Medulla oblongata (tissue), 1 donor: Measurements from ENCODE around the gene UNC13B.
"Not testable (repeated sequence)": the region's sequence is repeated elsewhere in the genome, so short reads cannot be mapped to it uniquely, and the experiment has no call there.

Experiments
- DNase-seq: peaks from one replicate; pipeline ENCODE4 v3.0.0-alpha.2; 2015; ENCODE audit errors: extremely low spot score

The UNC13B gene

DNA sequence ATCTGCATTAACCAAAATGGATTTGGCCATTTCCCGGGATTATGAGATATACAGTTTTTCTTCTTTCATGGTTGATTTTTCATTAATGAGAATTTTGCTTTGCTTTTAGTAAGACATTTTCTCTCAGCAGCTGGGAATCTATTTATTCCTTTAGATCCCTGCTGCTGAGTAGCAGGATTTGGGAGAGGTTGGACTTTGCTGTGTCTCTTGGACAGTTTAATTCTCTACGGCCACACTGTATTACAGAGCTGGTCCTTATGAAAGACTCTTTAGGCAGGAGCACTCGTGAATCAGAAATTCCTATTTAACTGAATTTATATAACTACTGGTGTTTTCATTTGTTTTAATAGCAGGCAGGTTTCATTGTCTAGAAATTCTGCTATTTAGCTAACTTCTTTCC lies 1.6 kb downstream of the UNC13B start:
- DNase-seq = peak; percentile 30

DNA sequence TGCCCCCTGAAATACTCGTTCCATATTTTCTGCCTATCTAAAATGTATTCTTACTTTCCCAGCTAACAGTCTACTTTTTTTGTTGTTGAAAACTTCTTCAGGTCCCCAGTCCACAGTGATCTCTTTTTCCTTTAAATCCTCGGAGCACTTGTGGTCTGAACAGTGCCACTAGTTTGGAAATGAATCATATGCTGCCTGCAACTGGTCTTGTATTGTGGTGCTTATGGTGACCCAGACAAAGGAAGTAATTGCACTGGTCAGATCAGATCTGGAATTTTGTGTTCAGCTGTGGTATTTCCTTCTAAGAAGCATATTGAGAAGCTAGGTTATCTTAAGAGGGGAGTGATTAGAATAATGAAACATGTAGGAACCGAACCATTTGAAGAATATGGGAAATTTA lies 2.9 kb downstream of the UNC13B start:
- DNase-seq = no peak

DNA sequence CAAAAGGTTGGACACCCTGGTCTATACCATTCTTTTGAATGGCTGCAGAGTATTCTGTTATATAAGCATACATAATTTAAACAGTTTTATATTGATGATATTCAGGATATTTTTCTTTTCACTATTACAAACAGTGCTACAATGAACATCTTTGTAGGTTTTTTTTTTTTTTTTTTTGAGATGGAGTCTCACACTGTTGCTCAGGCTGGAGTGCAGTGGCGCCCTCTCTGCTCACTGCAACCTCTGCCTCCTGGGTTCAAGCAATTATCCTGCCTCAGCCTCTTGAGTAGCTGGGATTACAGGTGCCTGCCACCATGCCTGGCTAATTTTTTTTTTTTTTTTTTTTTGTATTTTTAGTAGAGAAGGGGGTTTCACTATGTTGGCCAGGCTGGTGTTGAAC lies 5.6 kb downstream of the UNC13B start:
- DNase-seq = not testable (repeated sequence)

DNA sequence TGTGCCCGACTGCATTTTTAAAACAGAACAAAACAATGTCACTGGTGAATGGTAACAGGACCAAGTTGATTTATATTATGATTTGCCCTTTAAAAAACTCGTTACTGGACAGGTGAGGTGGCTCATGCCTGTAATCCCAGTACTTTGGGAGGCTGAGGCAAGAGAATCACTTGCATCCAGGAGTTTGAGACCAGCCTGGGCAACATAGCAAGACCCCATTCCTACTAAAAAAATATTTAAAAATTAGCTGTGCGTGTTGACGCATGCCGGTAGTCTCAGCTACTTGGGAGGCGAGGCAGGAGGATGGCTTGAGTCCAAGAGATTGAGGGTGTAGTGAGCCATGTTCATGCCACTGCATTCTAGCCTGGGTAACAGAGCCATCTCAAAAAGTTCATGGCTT lies 7.2 kb downstream of the UNC13B start:
- DNase-seq = no peak

DNA sequence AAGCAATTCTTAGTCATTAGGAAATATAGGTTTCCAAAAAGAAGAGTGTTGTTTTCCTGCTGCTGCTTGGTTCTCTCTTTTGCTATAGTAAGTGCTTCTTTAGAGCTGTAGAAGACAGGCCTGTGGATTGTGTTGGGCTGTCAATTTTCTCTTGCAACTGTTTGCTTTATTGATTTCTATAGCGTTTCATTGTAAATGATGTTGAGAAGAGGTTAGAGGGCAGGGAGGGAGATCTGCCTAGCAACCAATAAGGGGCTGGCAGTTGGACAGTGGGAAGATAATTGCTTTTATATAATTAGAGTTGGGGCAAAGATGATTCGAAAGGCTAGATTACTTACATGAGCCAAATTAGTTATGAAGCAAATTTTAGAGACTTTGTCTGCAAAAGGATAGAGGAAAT lies 11.1 kb downstream of the UNC13B start:
- DNase-seq = no peak

DNA sequence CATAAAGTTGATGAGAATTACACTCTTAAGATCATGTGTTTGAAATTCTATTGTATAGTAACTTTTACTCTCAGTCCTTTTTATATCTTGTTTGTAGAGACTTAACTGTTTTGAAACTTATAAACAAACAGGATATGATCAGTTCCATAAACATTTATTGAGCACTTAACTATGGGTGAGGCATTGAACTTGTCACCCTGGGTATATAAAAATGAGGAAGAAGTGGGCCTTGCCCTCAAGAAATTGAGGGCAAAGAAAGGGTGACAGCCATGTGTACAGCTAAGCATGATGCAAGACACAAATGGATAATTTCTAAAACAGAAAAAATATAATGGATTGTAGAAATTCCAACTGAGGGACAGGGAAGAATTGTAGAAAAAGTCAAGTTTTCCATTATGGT lies 15.7 kb downstream of the UNC13B start:
- no peak for DNase-seq

DNA sequence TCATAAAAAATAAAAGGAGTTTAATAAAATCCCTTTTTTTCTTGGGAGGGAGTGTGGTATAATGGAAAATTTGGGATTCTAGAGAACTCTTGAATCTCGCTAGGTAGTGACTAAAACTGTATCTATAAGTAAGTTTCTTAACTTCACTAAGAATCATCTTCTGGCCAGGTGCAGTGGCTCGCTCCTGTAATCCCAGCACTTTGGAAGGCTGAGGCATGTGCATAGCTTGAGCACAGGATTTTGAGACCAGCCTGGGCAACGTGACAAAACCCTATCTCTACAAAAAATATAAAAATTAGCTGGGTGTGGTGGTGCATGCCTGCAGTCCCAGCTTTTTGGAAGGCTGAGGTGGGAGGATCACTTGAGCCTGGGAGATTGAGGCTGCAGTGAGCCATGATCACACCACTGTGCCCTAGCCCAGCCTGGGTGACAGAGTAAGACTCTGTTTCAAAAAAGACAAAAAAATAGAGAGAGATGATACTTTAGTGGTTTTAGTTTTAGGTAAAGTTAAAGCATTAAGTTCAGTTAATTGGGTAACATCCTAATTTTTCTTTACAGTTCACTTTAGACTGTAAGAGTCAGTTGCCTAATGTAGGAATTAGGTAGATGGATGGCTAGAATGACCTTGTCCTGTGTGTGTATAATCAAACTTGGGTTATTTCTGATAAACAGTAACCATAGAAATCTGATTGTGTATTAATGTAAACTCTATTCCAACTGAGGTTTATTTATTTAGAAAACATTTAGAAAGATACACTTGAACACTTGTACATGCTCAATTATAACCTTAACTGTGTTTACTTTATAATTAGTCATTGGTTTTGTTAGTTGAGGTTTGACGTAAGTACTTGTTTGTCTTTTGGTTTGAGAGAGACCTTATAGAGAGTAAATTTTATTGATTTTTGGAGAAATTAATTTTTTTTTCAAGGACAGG lies 17.8 kb downstream of the UNC13B start:
- no peak for DNase-seq

DNA sequence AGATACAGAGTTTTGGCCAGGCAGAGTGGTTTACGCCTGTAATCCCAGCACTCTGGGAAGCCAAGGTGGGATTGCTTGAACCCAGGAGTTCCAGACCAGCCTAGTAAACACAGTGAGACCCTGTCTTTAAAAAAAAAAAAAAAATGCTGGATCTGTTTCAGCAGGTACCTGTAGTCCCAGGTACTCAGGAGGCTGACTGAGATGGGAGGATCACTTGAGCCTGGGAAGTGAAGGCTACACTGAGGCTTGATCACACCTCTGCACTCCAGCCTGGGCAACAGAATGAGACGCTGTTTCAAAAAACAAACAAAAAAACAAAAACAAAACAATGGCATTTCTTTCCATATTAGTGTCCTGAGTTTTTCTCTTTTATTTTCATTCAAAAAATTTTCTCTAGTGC lies 19.0 kb downstream of the UNC13B start:
- DNase-seq = no peak

DNA sequence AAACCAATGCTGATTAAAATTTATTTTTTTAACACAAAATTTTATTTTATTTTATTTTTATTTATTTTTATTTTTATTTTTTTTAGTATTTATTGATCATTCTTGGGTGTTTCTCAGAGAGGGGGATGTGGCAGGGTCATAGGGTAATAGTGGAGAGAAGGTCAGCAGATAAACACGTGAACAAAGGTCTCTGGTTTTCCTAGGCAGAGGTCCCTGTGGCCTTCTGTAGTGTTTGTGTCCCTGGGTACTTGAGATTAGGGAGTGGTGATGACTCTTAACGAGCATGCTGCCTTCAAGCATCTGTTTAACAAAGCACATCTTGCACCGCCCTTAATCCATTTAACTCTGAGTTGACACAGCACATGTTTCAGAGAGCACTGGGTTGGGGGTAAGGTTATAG lies 20.6 kb downstream of the UNC13B start:
- not testable (repeated sequence) for DNase-seq

DNA sequence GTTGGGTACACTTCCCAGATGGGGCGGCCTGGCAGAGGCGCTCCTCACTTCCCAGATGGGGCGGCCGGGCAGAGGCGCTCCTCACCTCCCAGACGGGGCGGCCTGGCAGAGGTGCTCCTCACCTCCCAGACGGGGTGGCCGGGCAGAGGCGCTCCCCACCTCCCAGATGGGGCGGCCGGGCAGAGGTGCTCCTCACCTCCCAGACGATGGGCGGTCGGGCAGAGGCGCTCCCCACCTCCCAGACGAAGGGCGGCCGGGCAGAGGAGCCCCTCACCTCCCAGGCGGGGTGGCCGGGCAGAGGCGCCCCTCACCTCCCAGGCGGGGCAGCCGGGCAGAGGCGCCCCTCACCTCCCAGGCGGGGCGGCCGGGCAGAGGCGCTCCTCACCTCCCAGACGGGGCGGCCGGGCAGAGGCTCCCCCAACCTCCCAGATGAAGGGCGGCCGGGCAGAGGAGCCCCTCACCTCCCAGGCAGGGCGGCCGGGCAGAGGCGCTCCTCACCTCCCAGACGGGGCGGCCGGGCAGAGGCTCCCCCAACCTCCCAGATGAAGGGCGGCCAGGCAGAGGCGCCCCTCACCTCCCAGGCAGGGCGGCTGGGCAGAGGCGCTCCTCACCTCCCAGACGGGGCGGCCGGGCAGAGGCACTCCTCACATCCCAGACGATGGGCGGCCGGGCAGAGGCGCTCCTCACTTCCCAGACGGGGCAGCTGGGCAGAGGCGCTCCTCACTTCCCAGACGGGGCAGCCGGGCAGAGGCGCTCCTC lies 21.4 kb downstream of the UNC13B start:
- DNase-seq = not testable (repeated sequence)

DNA sequence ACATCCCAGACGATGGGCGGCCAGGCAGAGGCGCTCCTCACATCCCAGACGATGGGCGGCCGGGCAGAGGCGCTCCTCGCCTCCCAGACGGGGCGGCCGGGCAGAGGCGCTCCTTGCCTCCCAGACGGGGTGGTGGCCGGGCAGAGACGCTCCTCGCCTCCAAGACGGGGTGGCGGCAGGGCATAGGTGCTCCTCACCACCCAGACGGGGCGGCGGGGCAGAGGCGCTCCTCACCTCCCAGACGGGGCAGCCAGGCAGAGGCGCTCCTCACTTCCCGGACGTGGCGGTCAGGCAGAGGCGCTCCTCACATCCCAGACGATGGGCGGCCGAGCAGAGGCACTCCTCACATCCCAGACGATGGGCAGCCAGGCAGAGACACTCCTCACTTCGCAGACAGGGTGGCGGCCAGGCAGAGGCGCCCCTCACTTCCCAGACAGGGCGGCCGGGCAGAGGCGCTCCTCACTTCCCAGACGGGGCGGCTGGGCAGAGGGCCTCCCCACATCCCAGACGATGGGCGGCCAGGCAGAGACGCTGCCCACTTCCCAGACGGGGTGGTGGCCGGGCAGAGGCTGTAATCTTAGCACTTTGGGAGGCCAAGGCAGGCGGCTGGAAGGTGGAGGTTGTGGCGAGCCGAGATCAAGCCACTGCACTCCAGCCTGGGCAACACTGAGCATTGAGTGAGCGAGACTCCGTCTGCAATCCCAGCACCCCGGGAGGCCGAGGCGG lies 22.1 kb downstream of the UNC13B start:
- DNase-seq = not testable (repeated sequence)

DNA sequence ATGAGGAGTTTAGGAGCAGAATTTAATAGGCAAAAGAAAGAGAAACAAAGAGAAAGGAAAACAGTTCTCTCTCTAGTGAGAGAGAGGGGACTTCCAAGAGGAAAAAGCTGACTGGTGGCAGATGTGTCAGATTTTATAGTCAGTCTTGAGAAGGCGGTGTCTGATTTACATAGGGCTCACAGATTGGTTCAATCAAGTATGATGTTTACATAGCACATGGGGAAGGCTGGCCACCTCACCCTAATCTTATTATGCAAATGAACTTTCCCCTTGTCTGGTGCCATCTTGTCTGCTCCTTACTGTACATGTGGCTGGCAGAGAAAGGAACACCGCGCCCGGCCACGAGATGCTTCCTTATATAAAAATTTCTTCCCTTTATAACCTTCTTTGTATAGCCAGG lies 24.7 kb downstream of the UNC13B start:
- no peak for DNase-seq

DNA sequence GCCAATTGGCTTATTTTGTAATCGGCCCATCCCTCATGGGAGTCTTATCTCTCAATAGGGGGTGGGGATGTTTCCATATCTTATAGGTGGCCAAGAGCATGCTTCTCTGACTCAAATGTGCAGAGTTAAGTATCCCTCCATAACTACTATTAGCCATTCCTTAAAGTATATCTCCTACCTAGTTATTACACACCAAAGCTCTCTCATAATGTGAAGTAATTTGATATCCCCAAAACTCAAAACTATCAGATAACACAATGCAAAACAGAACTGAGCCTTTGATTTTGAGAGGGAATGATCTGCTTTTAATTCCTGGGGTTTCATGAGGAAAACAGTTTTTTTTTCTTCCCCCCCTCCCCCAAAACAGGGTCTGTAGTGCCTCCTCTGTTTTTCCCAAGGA lies 28.4 kb downstream of the UNC13B start:
- no peak for DNase-seq

DNA sequence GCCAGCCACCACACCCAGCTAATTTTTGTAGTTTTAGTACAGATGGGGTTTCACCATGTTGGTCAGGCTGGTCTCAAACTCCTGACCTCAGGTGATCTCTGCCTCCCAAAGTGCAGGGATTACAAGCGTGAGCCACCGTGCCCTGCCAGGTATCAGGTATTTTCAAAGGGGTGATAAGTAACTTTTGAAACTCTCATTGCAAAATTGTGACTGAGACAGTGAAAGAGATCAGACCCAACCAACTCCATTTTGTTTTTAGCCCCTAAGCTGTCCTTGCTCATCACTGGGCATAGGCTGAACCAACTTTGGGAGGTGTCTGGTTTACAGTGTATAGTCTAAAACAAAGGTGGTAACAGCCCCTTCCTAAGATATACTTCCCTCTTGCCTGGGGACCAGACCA lies 29.3 kb downstream of the UNC13B start:
- DNase-seq = no peak

DNA sequence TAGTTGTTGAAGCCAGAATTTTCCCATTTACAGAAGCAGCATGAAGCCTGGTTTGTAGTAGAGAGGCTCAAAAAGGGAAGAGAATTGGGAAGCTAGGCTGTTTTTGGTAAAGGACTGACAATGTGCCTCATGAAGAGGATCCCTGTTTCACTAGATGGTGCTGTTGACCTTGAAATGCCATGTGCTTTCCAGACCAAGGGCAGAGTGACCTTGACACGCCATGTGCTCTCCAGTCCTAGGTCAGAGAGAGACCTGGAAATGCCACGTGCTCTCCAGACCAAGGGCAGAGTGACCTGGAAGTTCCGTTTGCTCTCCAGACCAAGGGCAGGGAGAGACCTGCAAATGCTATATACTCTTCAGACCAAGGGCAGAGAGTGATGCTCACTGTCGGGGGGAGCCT lies 32.0 kb downstream of the UNC13B start:
- DNase-seq = no peak

DNA sequence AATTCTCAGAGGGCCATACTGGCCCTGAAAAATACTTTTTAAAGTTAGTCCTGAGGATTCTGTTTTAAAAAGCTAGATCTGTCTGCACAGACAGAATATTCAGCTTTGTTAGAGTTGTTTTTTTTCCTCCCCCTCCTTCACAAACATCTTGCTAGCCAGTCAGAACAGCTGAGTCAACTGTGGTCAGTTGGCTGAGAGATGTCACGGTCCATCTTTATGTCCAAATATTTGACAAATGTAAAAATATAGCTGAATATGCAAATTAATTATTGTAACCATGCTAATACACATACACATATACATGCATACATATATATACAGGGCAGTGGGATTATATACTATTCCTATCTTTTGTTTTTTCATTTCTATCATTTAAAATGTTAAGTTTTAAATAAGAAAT lies 33.9 kb downstream of the UNC13B start:
- peak; percentile 28 for DNase-seq

DNA sequence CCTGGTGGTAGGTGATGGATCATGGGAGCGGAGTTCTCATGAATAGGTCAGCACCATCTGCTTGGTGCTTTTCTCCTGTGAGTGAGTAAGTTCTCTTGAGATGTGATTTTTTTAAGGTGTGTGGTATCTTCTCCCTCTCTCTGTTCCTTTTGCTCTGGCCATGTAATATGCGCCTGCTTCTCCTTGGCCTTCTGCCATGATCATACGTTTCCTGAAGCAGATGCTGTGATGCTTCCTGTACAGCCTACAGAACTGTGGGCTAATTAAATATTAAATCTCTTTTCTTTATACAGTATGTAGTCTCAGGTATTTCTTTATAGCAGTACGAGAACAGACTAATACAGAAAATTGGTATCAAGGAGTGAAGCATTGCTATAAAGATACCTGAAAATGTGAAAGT lies 36.4 kb downstream of the UNC13B start:
- DNase-seq = no peak

DNA sequence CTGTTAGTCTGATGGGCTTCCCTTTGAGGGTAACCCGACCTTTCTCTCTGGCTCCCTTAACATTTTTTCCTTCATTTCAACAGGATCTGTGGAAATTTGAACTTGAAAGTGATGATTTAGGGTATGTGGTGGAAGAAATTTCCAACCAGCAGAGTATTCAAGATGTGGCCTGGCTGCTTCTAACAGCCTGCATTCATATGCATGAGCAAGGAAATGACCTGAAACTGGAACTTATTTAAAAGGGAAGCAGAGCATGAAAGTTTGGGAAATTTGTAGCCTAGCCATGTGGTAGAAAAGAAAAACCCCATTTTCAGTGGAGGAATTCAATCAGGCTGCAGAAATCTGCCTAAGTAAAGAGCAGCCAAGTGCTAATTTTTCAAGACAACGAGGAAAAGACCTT lies 41.7 kb downstream of the UNC13B start:
- no peak for DNase-seq

DNA sequence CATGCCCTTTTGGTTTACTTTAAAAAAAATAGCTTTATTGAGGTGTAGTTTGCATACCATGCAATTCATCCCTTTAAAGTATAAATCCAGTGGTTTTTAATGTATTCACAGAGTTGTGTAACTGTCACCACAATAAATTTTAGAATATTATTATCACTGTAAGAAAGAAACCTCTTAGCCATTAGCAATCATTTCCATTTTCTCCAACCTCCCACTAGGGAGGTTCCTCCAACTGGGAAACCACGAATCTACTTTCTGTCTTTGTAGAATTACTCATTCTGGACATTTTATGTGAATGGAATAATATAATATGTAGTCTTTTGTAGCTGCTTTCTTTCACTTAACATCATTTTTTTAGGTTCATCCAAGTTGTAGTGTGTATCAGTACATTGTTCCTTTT lies 43.5 kb downstream of the UNC13B start:
- no peak for DNase-seq

DNA sequence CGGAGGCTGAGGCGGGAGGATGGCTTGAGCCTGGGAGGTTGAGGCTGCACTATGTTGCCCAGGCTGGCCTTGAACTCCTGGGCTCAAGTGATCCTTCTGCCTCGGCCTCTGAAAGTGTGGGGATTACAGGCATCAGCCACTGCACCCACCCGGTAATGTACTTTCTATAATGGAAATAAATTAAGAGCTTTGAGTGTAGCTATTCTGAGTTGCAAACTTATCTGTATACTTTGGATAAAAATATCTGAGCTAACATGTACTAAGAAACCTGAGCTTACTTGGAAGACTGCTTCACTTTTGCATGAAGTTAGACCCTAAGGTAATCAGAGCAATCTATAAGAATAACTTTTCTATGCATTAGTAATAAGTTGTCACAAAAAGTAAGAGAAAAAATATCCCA lies 50.0 kb downstream of the UNC13B start:
- no peak for DNase-seq

DNA sequence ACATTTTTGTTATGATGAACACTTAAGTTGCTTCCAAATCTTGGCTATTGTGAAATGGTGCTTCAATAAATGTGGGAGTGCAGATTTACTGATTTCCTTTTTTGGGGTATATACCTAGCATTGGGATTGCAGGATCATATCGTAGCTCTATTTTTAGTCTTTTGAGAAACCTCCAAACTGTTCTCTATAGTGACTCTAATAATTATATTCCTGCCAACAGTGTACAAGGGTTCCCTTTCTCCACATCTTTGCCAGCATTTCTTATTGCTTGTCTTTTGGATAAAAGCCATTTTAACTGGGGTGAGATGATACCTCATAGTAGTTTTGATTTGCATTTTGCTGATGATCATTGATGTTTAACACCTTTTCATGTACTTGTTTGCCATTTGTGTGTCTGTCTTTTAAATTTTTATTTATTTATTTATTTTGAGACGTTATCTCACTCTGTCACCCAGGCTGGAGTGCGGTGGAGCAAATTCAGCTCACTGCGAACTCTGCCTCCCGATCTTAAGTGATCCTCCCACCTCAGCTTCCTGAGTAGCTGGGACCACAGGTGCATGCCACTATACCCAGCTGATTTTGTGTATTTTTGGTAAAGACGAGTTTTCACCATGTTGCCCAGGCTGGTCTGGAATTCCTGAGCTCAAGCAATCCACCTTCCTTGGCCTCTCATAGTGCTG lies 59.0 kb downstream of the UNC13B start:
- no peak for DNase-seq

DNA sequence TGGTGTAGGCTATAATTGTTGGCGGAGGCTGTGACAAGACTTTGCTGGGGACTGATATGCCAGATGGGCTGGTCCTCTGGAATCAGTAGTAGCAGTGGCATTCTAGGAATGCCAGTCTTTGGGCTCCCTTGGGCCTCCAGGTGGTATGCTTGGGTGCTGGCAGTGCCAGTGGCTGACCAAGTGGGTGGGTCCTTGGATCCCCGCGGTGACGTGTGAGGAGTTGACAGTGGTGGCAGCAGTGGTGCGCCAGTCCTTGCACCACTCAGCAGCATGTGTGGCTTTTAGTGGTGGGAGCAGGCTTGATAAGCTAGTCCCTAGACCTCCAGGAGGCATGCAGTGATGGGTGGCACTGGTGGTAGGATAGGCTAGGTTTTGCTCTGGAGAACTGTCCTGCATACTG lies 63.9 kb downstream of the UNC13B start:
- no peak for DNase-seq
